HUDEP-2 (cell line): Measurements from ENCODE around the gene OR8K5.
"Not testable (repeated sequence)": the region's sequence is repeated elsewhere in the genome, so short reads cannot be mapped to it uniquely, and the experiment has no call there.

Experiments
- DNase-seq, 76 experiments: peaks; one replicate each; lab custom pipeline; 2025; ENCODE audit not compliant: unreplicated experiment in 76 of 76; lab: John Stamatoyannopoulos, UW

The OR8K5 gene, protein sequence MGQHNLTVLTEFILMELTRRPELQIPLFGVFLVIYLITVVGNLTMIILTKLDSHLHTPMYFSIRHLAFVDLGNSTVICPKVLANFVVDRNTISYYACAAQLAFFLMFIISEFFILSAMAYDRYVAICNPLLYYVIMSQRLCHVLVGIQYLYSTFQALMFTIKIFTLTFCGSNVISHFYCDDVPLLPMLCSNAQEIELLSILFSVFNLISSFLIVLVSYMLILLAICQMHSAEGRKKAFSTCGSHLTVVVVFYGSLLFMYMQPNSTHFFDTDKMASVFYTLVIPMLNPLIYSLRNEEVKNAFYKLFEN

DNA sequence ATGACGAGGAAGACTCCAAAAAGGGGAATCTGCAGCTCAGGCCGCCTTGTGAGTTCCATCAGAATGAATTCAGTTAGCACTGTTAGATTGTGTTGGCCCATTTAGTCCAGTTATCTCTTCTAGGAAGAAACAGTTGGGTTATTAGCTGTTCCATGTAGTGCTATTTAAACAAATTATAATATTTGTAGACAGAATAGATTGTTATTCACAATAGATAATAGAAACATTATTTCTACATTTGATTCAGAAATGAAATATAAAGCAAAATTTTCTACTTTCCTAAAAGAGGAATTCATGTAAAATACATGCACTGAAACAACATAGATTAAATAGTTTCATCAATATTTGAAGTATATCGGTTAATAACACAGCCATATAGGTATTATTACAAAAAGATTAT lies at the start of gene OR8K5:
Gene OR8K5, minus strand, starts transcription at position 101 of the 400 bp plus-strand sequence. Its CDS starts 0 bp downstream, at position 101.
- DNase-seq, result no peak

DNA sequence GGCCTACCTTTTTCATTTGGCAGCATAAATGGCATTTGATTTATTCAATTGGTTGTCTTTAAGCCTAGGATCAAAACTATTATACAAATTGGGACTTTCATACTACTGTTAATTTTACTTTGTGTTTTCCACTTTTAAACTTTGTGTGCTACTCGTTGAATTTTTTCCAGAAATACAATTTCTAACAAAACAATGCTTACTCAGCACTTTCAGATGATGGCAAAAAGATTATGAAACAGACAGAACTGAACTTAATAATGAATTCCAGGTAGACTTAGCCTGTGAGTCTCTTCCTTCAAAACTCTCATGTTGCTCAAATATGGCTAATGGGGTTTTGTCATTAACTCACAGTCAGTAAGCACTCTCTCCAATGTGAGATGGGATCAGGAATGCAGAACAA lies 47.7 kb upstream of the OR8K5 start:
- DNase-seq, result no peak

DNA sequence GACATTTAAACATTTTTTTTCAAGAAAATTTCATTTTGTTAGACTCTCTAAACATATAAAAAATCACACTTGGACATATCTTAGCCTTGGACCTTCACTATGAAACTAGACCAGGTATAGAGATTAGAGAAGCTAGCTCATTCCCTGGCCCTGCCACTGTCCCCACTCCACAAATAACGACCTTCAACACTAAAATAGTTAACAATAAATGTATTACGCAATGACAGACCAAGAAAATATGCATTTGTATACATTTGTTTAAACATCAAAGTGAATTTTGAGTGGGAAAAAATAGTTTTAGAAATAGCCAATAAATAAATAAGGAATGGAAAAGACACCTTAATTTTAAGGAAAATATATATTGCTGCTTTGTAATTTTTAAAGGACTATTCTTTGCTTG lies 37.2 kb upstream of the OR8K5 start:
- DNase-seq, result no peak

DNA sequence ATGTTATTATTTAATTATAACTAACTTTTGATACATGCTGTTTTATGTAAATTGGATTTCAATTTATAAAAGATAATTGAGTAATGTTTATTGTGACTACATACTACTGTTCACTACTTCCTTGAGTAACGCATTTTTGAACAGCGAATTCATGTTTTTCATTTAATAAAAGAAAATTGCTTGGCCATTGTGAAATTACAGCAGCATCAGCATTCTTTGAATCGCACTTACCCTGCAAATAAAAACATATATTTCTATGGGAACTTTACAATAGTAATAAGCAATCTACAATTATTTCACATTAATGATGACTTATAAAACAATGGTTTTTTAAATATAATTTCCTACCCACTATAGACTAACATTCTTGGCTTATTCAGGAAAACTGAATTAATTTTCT lies 36.6 kb upstream of the OR8K5 start:
- DNase-seq, result no peak

DNA sequence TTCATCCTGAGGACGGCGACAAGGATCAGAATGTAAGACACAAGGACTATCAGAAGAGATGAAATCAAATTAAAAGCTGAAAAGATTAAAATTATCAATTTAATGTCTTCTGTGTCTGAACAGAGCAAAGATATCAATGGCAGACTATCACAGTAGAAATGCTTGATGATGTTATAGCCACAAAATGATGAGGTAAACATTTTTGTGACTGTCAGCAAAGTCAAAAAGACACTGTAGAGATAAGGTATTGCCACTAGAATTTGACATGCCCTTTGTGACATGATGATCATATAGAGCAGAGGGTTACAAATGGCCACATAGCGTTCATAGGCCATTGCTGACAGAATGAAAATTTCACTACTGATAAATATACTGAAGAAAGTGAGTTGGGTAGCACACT lies 28.5 kb upstream of the OR8K5 start:
- no peak for DNase-seq

DNA sequence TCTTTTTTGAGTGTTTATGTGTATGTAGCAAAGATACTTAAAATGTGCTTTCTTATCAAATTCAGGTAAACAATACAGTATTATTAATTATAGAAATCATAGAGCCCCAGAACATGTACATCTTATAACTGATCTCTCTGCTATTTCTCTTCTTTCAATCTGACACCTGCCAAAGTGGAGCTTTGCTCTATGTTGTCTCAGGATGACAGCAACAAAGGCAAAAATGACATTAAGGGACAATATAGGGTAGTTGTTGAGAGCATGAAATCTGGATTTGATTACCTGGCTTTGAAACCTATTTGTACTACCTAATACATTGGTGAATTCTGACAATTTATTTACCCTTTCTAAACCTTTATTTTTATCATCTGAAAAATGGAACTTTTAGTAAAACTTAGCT lies 23.3 kb upstream of the OR8K5 start:
- DNase-seq, result no peak

DNA sequence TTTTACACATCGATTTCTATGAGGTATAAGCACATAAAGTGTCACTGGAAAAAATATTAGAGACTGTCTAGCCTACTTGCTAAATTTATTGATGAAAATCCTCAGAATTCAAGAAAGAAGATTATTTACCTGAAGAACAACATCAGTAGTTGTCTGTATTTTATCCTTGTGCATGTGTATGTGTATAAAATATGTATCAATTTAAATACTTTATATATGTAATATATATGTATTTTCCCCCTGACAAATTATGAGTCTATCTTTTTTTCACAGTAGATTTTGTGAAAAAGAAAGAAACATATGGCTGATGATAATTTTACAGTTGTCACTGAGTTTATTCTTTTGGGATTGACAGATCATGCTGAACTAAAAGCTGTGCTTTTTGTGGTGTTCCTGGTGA lies 16.2 kb upstream of the OR8K5 start, which contains the start of gene OR5J2:
Gene OR5J2, plus strand, starts transcription at position 301 of the 400 bp plus-strand sequence. Its CDS starts 0 bp downstream, at position 301.
- DNase-seq, result no peak

DNA sequence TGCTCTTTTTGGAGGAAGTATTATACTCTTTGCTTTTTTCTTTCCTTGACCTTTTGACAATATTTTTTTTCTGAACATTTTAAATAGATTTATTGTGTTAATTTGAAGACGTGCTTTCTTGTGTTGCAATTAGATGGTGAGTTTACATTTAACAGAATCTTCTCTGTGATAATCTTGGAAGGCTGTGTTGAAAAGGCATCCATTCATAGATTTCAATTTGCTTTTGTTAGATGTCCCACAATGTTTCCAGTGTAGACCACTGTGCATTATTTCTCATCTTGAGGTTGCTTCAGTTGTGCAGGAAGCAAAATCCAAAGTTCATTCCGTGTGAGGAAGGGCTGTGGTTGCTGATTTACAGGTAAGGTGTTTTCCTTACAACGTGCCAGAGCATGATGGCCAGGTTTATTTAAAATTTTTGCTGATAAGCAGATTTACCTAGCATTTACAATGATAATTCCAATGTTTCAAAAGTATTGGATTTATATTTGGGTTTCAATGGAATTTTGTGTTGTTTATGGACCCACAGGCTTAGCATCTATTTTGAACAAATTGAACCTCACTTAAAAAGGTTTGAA lies 12.2 kb upstream of the OR8K5 start:
- DNase-seq, result no peak

DNA sequence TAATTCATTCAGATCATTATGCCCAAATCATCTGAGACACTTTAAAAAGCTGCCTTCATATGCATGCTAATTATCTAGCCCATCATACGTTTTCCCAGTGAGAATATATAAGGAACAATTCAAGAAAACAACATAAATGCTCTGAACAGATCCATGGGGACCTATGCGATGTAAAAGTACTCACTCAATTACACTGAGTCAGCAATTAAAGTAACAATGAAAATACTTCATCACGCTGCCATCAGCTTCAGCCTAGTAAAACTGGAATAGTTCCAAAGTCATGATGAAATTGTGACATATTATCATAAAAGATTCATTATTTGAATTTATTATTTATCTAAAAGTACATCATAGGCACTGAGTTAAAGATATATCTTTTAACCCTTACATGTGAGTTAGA lies 3.7 kb upstream of the OR8K5 start:
- DNase-seq, result no peak

DNA sequence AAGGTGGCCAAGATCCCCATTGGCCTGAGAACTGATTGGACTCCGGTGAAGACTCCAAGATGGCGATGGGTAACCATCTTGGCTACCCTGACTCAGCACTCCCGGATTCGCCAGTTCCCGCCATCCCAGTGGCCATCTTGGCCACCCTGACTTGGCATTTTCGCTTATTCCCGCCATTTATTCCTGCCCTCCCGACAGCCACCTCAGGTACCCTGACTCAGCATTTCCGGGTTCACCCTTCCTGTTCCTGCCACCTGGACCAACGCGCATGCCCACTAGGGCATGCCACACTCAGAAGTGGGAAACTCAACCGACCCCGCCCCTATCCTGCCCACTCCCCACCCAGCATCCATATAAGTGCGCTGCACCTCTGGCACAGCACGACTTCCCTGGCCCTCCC lies 7.8 kb downstream of the OR8K5 start:
- DNase-seq, result no peak

DNA sequence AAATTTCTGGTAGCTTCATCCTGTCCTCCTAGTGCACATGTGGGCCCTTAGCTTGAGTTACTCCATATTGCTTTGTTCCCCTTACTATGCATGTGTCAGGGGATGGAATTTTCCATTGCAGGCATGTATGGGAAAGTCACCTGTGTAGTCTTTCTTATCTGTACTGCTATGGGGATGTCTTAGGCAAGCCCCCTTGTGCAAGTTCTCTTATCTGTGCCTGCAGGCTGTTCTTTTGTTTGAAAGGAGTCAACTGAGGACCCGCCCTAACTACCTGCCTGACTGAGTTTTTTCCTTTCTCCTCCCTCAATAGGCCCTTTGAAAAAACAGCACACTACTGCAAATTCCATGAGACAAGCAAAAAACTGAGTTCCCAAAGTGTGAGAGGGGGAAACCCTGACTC lies 8.7 kb downstream of the OR8K5 start:
- no peak for DNase-seq

DNA sequence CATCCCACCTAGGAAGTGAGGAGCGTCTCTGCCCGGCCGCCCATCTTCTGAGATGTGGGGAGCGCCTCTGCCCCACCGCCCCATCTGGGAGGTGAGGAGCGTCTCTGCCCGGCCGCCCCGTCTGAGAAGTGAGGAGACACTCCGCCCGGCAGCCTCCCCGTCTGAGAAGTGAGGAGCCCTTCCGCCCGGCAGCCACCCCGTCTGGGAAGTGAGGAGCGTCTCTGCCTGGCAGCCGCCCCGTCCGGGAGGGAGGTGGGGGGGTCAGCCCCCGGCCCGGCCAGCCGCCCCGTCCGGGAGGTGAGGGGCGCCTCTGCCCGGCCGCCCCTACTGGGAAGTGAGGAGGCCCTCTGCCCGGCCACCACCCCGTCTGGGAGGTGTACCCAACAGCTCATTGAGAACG lies 16.4 kb downstream of the OR8K5 start:
- DNase-seq, result not testable (repeated sequence)

DNA sequence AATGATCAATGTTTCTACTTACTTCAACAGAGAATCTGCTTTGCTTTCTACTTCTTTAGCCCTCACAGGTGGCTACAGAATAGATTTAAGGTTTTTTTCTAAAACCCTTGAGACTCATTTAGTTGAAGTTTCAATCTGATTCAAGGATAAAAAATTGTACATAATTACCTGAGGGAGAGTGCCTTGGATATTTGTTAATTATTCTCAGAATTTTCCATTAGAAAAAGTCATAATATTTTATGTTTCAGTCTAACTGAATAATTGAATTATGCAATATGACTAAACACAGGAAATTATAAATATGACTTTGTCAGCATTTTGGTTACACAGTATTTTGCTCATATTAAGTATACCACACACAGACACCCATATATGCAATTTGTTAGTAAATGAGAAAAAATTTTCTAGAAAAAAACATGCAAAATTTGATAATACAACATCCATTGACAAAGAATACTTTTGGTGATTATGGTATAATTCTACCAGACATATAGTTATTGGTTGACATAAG lies 19.9 kb downstream of the OR8K5 start, which contains the start of gene OR8J3:
Gene OR8J3, minus strand, starts transcription at position 51 of the 511 bp plus-strand sequence. CDS start 2,483 bp downstream, outside the sequence.
- no peak for DNase-seq

DNA sequence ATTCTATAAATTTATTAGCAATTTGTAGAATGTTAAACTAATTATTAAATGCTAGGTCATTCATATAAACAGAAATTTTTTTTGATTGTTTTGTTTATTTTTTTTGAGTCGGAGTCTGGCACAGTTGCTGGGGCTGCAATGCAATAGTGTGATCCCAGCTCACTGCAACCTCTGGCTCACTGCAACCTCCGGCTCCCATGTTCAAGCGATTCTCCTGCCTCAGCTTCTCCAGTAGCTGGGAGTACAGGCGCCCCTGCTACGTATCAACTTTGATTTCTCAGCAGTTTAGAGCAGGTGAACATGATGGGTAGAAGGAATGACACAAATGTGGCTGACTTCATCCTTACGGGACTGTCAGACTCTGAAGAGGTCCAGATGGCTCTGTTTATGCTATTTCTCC lies 38.0 kb downstream of the OR8K5 start, which contains the start of gene OR8H3:
Gene OR8H3, plus strand, starts transcription at position 301 of the 400 bp plus-strand sequence. Its CDS starts 0 bp downstream, at position 301.
- DNase-seq, result no peak
